Muscle layer of duodenum (tissue), 2 donors: ENCODE results near the gene HS6ST3.

Experiments used
- H3K27ac ChIP-seq: one replicate; pipeline ENCODE4 v1.7.0; 2013; ENCODE audit warnings: mild to moderate bottlenecking, low read length
- H3K27me3 ChIP-seq: one replicate; pipeline ENCODE4 v1.7.0; 2013; ENCODE audit warnings: low read depth, mild to moderate bottlenecking, control low read depth, low read length
- H3K36me3 ChIP-seq, 2 donors: one replicate each; pipeline ENCODE4 v1.7.0; 2013; ENCODE audit warnings: low read length in 2 of 2, control low read depth in 1 of 2, mild to moderate bottlenecking in 1 of 2; ENCODE audit not compliant: insufficient read depth in 2 of 2, control insufficient read depth in 1 of 2
- H3K4me1 ChIP-seq, 2 donors: one replicate each; pipeline ENCODE4 v1.7.0; 2013; ENCODE audit warnings: low read length in 2 of 2, mild to moderate bottlenecking in 2 of 2, control low read depth in 1 of 2, moderate library complexity in 1 of 2; ENCODE audit not compliant: insufficient read depth in 2 of 2, control insufficient read depth in 1 of 2
- H3K4me3 ChIP-seq, 2 donors: one replicate each; pipeline ENCODE4 v1.7.0; 2013; ENCODE audit warnings: low read length in 2 of 2, low read depth in 1 of 2, mild to moderate bottlenecking in 1 of 2
- H3K9me3 ChIP-seq, 2 donors: one replicate each; pipeline ENCODE4 v1.7.0; 2013; ENCODE audit warnings: low read length in 2 of 2, control low read depth in 1 of 2, mild to moderate bottlenecking in 1 of 2; ENCODE audit not compliant: control insufficient read depth in 1 of 2
- donor health status: healthy.

Gene HS6ST3

GRCh38 chr13:96546463-96546862 lies 456.6 kb downstream of the HS6ST3 start:
- Histone ChIP-seq H3K36me3 (no peaks in the 10 kb centered on the region), H3K27me3 (no peaks in the 10 kb centered on the region), H3K4me3 (no peak overlapping the region), H3K9me3 (no peaks in the 10 kb centered on the region), H3K4me1 (no peaks in the 10 kb centered on the region), H3K27ac (no peak overlapping the region)

- H3K4me3 ChIP-seq = no peak overlapping the region
- H3K27me3 ChIP-seq = no peaks in the 10 kb centered on the region
- no peak overlapping the region for H3K27ac ChIP-seq
- H3K36me3 ChIP-seq = no peaks in the 10 kb centered on the region
- H3K9me3 ChIP-seq = no peaks in the 10 kb centered on the region
- no peaks in the 10 kb centered on the region for H3K4me1 ChIP-seq
Observed at GRCh38 chr13:96551546-96551945, 461.6 kb downstream of the HS6ST3 start.

GRCh38 chr13:96552559-96552958 lies 462.7 kb downstream of the HS6ST3 start:
- Histone ChIP-seq H3K27me3 (no peaks in the 10 kb centered on the region), H3K36me3 (no peaks in the 10 kb centered on the region), H3K4me3 (no peak overlapping the region), H3K27ac (no peak overlapping the region), H3K4me1 (no peaks in the 10 kb centered on the region), H3K9me3 (no peaks in the 10 kb centered on the region)

GRCh38 chr13:96553796-96554195 lies 463.9 kb downstream of the HS6ST3 start:
- Histone ChIP-seq H3K9me3 (no peaks in the 10 kb centered on the region), H3K36me3 (no peaks in the 10 kb centered on the region), H3K27ac (no peak overlapping the region), H3K27me3 (no peaks in the 10 kb centered on the region), H3K4me1 (no peaks in the 10 kb centered on the region), H3K4me3 (no peak overlapping the region)

GRCh38 chr13:96573563-96573962 lies 483.7 kb downstream of the HS6ST3 start:
- Histone ChIP-seq H3K9me3 (no peaks in the 10 kb centered on the region), H3K4me1 (no peaks in the 10 kb centered on the region), H3K4me3 (no peak overlapping the region), H3K27ac (no peak overlapping the region), H3K27me3 (no peaks in the 10 kb centered on the region), H3K36me3 (no peaks in the 10 kb centered on the region)

GRCh38 chr13:96575423-96576320 lies 485.8 kb downstream of the HS6ST3 start:
- Histone ChIP-seq H3K9me3 (no peaks in the 10 kb centered on the region), H3K27ac (no peak overlapping the region), H3K36me3 (no peaks in the 10 kb centered on the region), H3K27me3 (no peaks in the 10 kb centered on the region), H3K4me3 (no peak overlapping the region), H3K4me1 (no peaks in the 10 kb centered on the region)

- Histone ChIP-seq H3K36me3 (no peaks in the 10 kb centered on the region), H3K4me1 (no peaks in the 10 kb centered on the region), H3K9me3 (peaks cover 0 to 3% of the 10 kb centered on the region in 2 donors)
Observed at GRCh38 chr13:96581741-96582140, 491.8 kb downstream of the HS6ST3 start.

GRCh38 chr13:96615252-96615651 lies 525.3 kb downstream of the HS6ST3 start:
- Histone ChIP-seq H3K4me3 (no peak overlapping the region), H3K36me3 (no peaks in the 10 kb centered on the region), H3K9me3 (no peaks in the 10 kb centered on the region), H3K27ac (no peak overlapping the region), H3K4me1 (no peaks in the 10 kb centered on the region), H3K27me3 (no peaks in the 10 kb centered on the region)

More at GRCh38 chr13:96581741-96582140, 491.8 kb downstream of the HS6ST3 start:
- Histone ChIP-seq H3K27ac (no peak overlapping the region), H3K27me3 (no peaks in the 10 kb centered on the region), H3K4me3 (no peak overlapping the region)

- H3K4me1 ChIP-seq = no peaks in the 10 kb centered on the region
- H3K27ac ChIP-seq = no peak overlapping the region
- H3K36me3 ChIP-seq = no peaks in the 10 kb centered on the region
- H3K27me3 ChIP-seq = no peaks in the 10 kb centered on the region
- H3K4me3 ChIP-seq = no peak overlapping the region
- no peaks in the 10 kb centered on the region for H3K9me3 ChIP-seq
Observed at GRCh38 chr13:96617528-96617927, 527.6 kb downstream of the HS6ST3 start.

- Histone ChIP-seq H3K27ac (no peak overlapping the region), H3K4me3 (no peak overlapping the region), H3K36me3 (no peaks in the 10 kb centered on the region), H3K9me3 (no peaks in the 10 kb centered on the region), H3K27me3 (no peaks in the 10 kb centered on the region), H3K4me1 (no peaks in the 10 kb centered on the region)
Observed at GRCh38 chr13:96621634-96622183, 531.8 kb downstream of the HS6ST3 start.

- Histone ChIP-seq H3K9me3 (no peaks in the 10 kb centered on the region), H3K27me3 (no peaks in the 10 kb centered on the region), H3K4me1 (no peaks in the 10 kb centered on the region), H3K36me3 (no peaks in the 10 kb centered on the region), H3K27ac (no peak overlapping the region), H3K4me3 (no peak overlapping the region)
Observed at GRCh38 chr13:96629331-96629730, 539.4 kb downstream of the HS6ST3 start.
